ENCODE measurements around the gene SLC6A3.

GRCh38 chr5:1409381-1410110 is 35.7 kb downstream of the SLC6A3 start:
- TF ChIP-seq CTCF (IDR thresholded peaks at IDR 0.05; ENCODE audit: low read depth, low read length): no peak
- TF ChIP-seq EZH2phosphoT487 (IDR thresholded peaks at IDR 0.05; ENCODE audit: low read depth): no peak

All from OCI-LY3 (cell line).